H54 (cell line): ENCODE results near the gene CLDN1.

ENCODE experiments used
- DNase-seq: peaks from one replicate; pipeline ENCODE4 v3.0.0; 2011; ENCODE audit warnings: low spot score, mixed read lengths; ENCODE audit not compliant: insufficient read length
- FAIRE-seq: peaks from 3 replicates; lab custom pipeline; 2011; peaks lifted over from hg19 to GRCh38; lab: Jason Lieb, UNC
- POLR2A ChIP-seq: IDR thresholded peaks from 2 replicates; pipeline ENCODE4 v1.6.1; 2011; ENCODE audit warnings: low read depth, mild to moderate bottlenecking, low read length

Gene CLDN1

GRCh38 chr3:190261740-190262139, 60.5 kb downstream of the CLDN1 start:
- no peak for DNase-seq
- TF ChIP-seq POLR2A: no peak
- FAIRE-seq: no peak

GRCh38 chr3:190261015-190261414, 61.2 kb downstream of the CLDN1 start:
- no peak for TF ChIP-seq POLR2A
- FAIRE-seq (no peak), DNase-seq (no peak)

GRCh38 chr3:190260301-190260700, 61.9 kb downstream of the CLDN1 start:
- FAIRE-seq (peak; percentile 36), DNase-seq (no peak)
- no peak for TF ChIP-seq POLR2A

- FAIRE-seq: peak; percentile 48
- DNase-seq: no peak
- TF ChIP-seq POLR2A: no peak
These were observed 63.6 kb downstream of the CLDN1 start for GRCh38 chr3:190258634-190259033.
